GM18870 (cell line): ENCODE data around the gene NRIP3.

Source experiments
- ATAC-seq: cut with Tn5 transposase; IDR thresholded peaks from one replicate; pipeline ENCODE4 v1.9.1; 2021; ENCODE audit warnings: moderate library complexity; ENCODE audit not compliant: unreplicated experiment

The NRIP3 gene

GRCh38 chr11:9003573-9004182 lies at the start of gene NRIP3:
Gene NRIP3 (minus strand): TSS chr11:9004001. CDS start chr11:9003935, 66 bp downstream.
- ATAC-seq: no peak

- no peak for ATAC-seq
Observed at GRCh38 chr11:9052316-9052715, 48.5 kb upstream of the NRIP3 start.

- no peak for ATAC-seq
Observed at GRCh38 chr11:9049959-9050358, 46.2 kb upstream of the NRIP3 start.

- no peak for ATAC-seq
Observed at GRCh38 chr11:9047964-9048523, 44.2 kb upstream of the NRIP3 start.

- ATAC-seq: no peak
Observed at GRCh38 chr11:9046481-9046880, 42.7 kb upstream of the NRIP3 start.

GRCh38 chr11:9042488-9042887 lies 38.7 kb upstream of the NRIP3 start:
- ATAC-seq: no peak

GRCh38 chr11:9041747-9042146 lies 37.9 kb upstream of the NRIP3 start:
- no peak for ATAC-seq

GRCh38 chr11:9040410-9040809 lies 36.6 kb upstream of the NRIP3 start:
- no peak for ATAC-seq

GRCh38 chr11:9039863-9040262 lies 36.1 kb upstream of the NRIP3 start:
- ATAC-seq: no peak

GRCh38 chr11:9039198-9039597 lies 35.4 kb upstream of the NRIP3 start:
- ATAC-seq: no peak

- no peak for ATAC-seq
Observed at GRCh38 chr11:9038541-9038940, 34.7 kb upstream of the NRIP3 start.

- no peak for ATAC-seq
Observed at GRCh38 chr11:9037963-9038362, 34.2 kb upstream of the NRIP3 start.

GRCh38 chr11:9037046-9037780 lies 33.4 kb upstream of the NRIP3 start:
- no peak for ATAC-seq

- no peak for ATAC-seq
Observed at GRCh38 chr11:9030601-9031000, 26.8 kb upstream of the NRIP3 start.

- ATAC-seq: no peak
Observed at GRCh38 chr11:9029422-9029821, 25.6 kb upstream of the NRIP3 start.

GRCh38 chr11:9028581-9028980 lies 24.8 kb upstream of the NRIP3 start:
- ATAC-seq: no peak

- ATAC-seq: no peak
Observed at GRCh38 chr11:9025101-9025850, 21.5 kb upstream of the NRIP3 start.

- no peak for ATAC-seq
Observed at GRCh38 chr11:9022961-9023680, 19.3 kb upstream of the NRIP3 start.

GRCh38 chr11:9020916-9021315 lies 17.1 kb upstream of the NRIP3 start:
- no peak for ATAC-seq

- no peak for ATAC-seq
Observed at GRCh38 chr11:9019861-9020260, 16.1 kb upstream of the NRIP3 start.

GRCh38 chr11:9017773-9018172 lies 14.0 kb upstream of the NRIP3 start:
- ATAC-seq: no peak
